ENCODE results near the gene ARHGAP25.
A peak's percentile ranks its signal among the peaks of the same experiment; 100 is the strongest.

Gene ARHGAP25

DNA sequence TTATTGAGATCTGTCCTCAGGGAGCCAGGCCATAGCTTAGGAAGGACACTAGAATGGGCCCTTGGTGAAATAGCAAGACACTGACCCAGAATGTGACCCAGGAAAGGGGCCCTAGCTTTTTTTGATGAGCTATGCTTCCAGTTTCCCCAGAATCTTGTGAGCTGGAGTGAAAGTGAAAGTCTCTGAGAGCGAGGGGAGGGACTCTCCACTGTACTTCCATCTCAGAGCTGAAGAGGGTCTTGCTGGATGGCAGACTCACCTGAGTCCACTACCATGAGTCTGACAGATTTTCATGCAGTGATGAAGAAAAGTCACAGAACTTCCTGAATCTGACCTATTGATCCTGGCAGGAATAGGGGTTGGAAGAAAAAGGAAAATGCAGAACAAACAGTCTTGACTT lies 3.1 kb downstream of the ARHGAP25 start:
- no peak for TF ChIP-seq EZH2phosphoT487 (IDR thresholded peaks at IDR 0.05; ENCODE audit: borderline replicate concordance, low read length)
- TF ChIP-seq, protein P1, sequence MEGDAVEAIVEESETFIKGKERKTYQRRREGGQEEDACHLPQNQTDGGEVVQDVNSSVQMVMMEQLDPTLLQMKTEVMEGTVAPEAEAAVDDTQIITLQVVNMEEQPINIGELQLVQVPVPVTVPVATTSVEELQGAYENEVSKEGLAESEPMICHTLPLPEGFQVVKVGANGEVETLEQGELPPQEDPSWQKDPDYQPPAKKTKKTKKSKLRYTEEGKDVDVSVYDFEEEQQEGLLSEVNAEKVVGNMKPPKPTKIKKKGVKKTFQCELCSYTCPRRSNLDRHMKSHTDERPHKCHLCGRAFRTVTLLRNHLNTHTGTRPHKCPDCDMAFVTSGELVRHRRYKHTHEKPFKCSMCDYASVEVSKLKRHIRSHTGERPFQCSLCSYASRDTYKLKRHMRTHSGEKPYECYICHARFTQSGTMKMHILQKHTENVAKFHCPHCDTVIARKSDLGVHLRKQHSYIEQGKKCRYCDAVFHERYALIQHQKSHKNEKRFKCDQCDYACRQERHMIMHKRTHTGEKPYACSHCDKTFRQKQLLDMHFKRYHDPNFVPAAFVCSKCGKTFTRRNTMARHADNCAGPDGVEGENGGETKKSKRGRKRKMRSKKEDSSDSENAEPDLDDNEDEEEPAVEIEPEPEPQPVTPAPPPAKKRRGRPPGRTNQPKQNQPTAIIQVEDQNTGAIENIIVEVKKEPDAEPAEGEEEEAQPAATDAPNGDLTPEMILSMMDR (IDR thresholded peaks at IDR 0.05; ENCODE audit: low read depth, low read length, poor library complexity, severe bottlenecking), result no peak
- peaks cover 11% of the 10 kb centered on the region for H3K36me3 ChIP-seq (ENCODE audit: control insufficient read depth, low read length)
- H3K4me3 ChIP-seq (ENCODE audit: low read length), result peak overlapping the region; percentile 77
- H3K9me2 ChIP-seq (replicated peaks; ENCODE audit: control insufficient read depth, low read length), result no peaks in the 10 kb centered on the region
- H3F3A ChIP-seq (ENCODE audit: control insufficient read depth, insufficient read depth), result peaks cover 46% of the 10 kb centered on the region
- H3K9me3 ChIP-seq (ENCODE audit: control insufficient read depth, insufficient read depth, low read length), result no peaks in the 10 kb centered on the region
- peaks cover 91% of the 10 kb centered on the region for H3K4me1 ChIP-seq (ENCODE audit: control insufficient read depth, low read length)
- peaks cover 70% of the 10 kb centered on the region for H3K79me2 ChIP-seq (ENCODE audit: control insufficient read depth, low read length)
- H3K27ac ChIP-seq (ENCODE audit: low read depth, low read length), result peak overlapping the region; percentile 95
- H4K20me1 ChIP-seq (ENCODE audit: control insufficient read depth, insufficient read depth, low read depth, low read length), result no peaks in the 10 kb centered on the region
- H3K27me3 ChIP-seq (ENCODE audit: control insufficient read depth, low read length), result no peaks in the 10 kb centered on the region
- H3K4me2 ChIP-seq (ENCODE audit: low read length), result peak overlapping the region; percentile 84

DNA sequence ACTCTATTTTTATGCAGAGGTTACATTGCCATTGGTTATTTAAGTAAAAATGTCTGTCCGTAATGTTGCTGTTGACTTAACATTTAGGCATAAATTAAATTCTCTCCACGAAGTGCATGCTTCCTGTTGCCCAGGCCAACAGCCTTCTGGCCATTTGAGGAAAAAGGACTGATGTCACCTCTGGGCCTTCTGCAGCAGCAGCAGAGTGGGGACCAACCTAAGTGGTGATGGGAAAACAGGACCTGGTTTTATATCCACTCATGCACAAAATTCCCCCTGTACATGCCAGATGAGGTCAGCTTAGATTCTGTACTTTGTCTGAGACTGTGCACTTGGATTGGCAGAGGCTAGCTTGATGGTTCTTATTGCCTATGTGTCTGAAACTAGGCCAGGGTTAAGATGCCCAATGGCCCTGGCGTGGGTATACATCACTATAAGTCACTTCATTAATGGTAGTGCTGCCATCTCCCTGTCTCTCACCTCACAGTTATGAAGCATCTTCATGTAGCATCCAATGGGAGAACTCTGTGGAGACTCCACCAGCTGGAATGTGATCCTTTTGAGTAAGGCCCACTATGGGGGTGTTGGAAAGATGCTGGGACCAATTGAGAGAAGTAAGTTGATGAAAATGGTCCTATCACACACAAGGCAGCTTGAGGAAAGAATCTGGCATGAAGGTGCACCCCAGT lies 4.4 kb downstream of the ARHGAP25 start:
- Histone ChIP-seq H3K9me3 (ENCODE audit: control insufficient read depth, insufficient read depth, low read length) (no peaks in the 10 kb centered on the region), H3K4me1 (ENCODE audit: control insufficient read depth, low read length) (peaks cover 91% of the 10 kb centered on the region), H3K4me2 (ENCODE audit: low read length) (peak overlapping the region; percentile 84), H3K27me3 (ENCODE audit: control insufficient read depth, low read length) (no peaks in the 10 kb centered on the region), H3K79me2 (ENCODE audit: control insufficient read depth, low read length) (peaks cover 83% of the 10 kb centered on the region), H3K36me3 (ENCODE audit: control insufficient read depth, low read length) (peaks cover 11% of the 10 kb centered on the region), H4K20me1 (ENCODE audit: control insufficient read depth, insufficient read depth, low read depth, low read length) (no peaks in the 10 kb centered on the region), H3K9me2 (replicated peaks; ENCODE audit: control insufficient read depth, low read length) (no peaks in the 10 kb centered on the region), H3K4me3 (ENCODE audit: low read length) (peak overlapping the region; percentile 77), H3F3A (ENCODE audit: control insufficient read depth, insufficient read depth) (peaks cover 46% of the 10 kb centered on the region), H3K27ac (ENCODE audit: low read depth, low read length) (peak overlapping the region; percentile 95)
- no peak for TF ChIP-seq EZH2phosphoT487 (IDR thresholded peaks at IDR 0.05; ENCODE audit: borderline replicate concordance, low read length)
- TF ChIP-seq, protein P1 (IDR thresholded peaks at IDR 0.05; ENCODE audit: low read depth, low read length, poor library complexity, severe bottlenecking), result no peak

DNA sequence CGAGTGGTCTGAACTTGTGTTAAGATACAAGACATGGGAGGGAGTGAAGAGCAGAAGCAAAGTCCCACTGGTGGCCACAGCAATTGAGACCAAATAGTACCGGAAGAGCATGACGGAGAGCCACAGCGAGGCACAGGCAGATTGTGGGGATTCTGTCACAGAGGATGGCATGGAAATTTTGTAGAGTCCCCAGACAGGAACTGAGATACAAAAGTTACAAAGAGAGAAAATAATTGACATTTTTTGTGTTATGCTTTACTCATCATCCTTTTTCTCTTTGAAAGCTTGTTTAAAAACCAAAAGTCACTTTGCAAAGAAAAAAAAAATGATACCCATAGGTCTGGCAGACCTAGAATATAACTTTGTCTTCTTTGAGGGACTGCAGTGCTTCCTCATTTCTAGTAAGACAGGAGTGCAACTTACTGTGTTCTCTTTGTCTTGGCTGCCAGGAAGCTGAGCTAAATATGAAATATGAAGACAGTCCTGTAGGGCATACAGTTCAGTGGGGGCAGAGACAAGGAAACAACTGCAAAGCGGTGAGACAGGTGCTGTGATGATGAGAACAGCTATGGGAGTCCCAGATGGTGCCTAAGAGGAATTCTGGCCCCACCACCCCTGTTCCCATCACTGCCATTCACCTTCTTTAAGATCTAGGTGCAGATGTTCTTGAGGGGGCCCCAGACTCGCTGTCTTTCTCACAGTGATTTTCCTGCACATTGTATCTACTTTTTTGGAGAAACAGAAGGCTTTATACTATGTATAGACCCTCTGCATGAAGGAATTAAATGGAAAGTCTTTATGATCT lies 5.2 kb downstream of the ARHGAP25 start:
- H3F3A ChIP-seq (ENCODE audit: control insufficient read depth, insufficient read depth), result peaks cover 40% of the 10 kb centered on the region
- H3K27me3 ChIP-seq (ENCODE audit: control insufficient read depth, low read length), result no peaks in the 10 kb centered on the region
- peak overlapping the region; percentile 77 for H3K4me3 ChIP-seq (ENCODE audit: low read length)
- TF ChIP-seq, protein P1 (IDR thresholded peaks at IDR 0.05; ENCODE audit: low read depth, low read length, poor library complexity, severe bottlenecking), result no peak
- no peak for TF ChIP-seq EZH2phosphoT487 (IDR thresholded peaks at IDR 0.05; ENCODE audit: borderline replicate concordance, low read length)
- peaks cover 91% of the 10 kb centered on the region for H3K79me2 ChIP-seq (ENCODE audit: control insufficient read depth, low read length)
- peak overlapping the region; percentile 95 for H3K27ac ChIP-seq (ENCODE audit: low read depth, low read length)
- no peaks in the 10 kb centered on the region for H3K9me2 ChIP-seq (replicated peaks; ENCODE audit: control insufficient read depth, low read length)
- H4K20me1 ChIP-seq (ENCODE audit: control insufficient read depth, insufficient read depth, low read depth, low read length), result no peaks in the 10 kb centered on the region
- peaks cover 91% of the 10 kb centered on the region for H3K4me1 ChIP-seq (ENCODE audit: control insufficient read depth, low read length)
- no peaks in the 10 kb centered on the region for H3K9me3 ChIP-seq (ENCODE audit: control insufficient read depth, insufficient read depth, low read length)
- H3K4me2 ChIP-seq (ENCODE audit: low read length), result peak overlapping the region; percentile 84
- peaks cover 11% of the 10 kb centered on the region for H3K36me3 ChIP-seq (ENCODE audit: control insufficient read depth, low read length)
